DMS153 (cell line): ENCODE results near the gene SLC34A3.
"Not testable (repeated sequence)": the region's sequence is repeated elsewhere in the genome, so short reads cannot be mapped to it uniquely, and the experiment has no call there.

Experiments used
- DNase-seq: peaks from one replicate; lab custom pipeline; 2025; lab: John Stamatoyannopoulos, UW

Gene SLC34A3

GRCh38 chr9:137241490-137242268, 11.0 kb downstream of the SLC34A3 start:
- no peak for DNase-seq

- DNase-seq = no peak
Observed at GRCh38 chr9:137242269-137243203, 11.8 kb downstream of the SLC34A3 start.

- DNase-seq = not testable (repeated sequence)
Observed at GRCh38 chr9:137243266-137243625, 12.5 kb downstream of the SLC34A3 start.

- DNase-seq = no peak
Observed at GRCh38 chr9:137243626-137244485, 13.2 kb downstream of the SLC34A3 start.

- no peak for DNase-seq
Observed at GRCh38 chr9:137244486-137245449, 14.1 kb downstream of the SLC34A3 start.

- DNase-seq = no peak
Observed at GRCh38 chr9:137245450-137246421, 15.0 kb downstream of the SLC34A3 start.

- DNase-seq = no peak
Observed at GRCh38 chr9:137247135-137247915, 16.6 kb downstream of the SLC34A3 start.

GRCh38 chr9:137247916-137248175, 17.1 kb downstream of the SLC34A3 start:
- DNase-seq = no peak

GRCh38 chr9:137250329-137251193, 19.9 kb downstream of the SLC34A3 start:
- no peak for DNase-seq

- DNase-seq = no peak
Observed at GRCh38 chr9:137251194-137251461, 20.4 kb downstream of the SLC34A3 start, which contains the start of gene STPG3. Gene STPG3 (plus strand): TSS chr9:137251286. CDS start chr9:137251287, 1 bp downstream.

GRCh38 chr9:137251490-137252268, 21.0 kb downstream of the SLC34A3 start:
- DNase-seq = no peak

GRCh38 chr9:137252555-137253506, 22.1 kb downstream of the SLC34A3 start:
- no peak for DNase-seq

GRCh38 chr9:137253717-137254623, 23.3 kb downstream of the SLC34A3 start:
- DNase-seq = no peak

- DNase-seq = peak; percentile 76
Observed at GRCh38 chr9:137254624-137255447, 24.1 kb downstream of the SLC34A3 start, which contains the start of gene NELFB. Gene NELFB (plus strand): TSS chr9:137255327.
